DMS 273 treated with DMSO at 0.1 percent for 48 hours (cell line): Measurements from ENCODE around the gene MT1X.

Experiments used
- DNase-seq: peaks from one replicate; lab custom pipeline; 2025; lab: John Stamatoyannopoulos, UW

The MT1X gene

GRCh38 chr16:56679078-56679730, 3.1 kb upstream of the MT1X start:
- DNase-seq, result no peak

DNA sequence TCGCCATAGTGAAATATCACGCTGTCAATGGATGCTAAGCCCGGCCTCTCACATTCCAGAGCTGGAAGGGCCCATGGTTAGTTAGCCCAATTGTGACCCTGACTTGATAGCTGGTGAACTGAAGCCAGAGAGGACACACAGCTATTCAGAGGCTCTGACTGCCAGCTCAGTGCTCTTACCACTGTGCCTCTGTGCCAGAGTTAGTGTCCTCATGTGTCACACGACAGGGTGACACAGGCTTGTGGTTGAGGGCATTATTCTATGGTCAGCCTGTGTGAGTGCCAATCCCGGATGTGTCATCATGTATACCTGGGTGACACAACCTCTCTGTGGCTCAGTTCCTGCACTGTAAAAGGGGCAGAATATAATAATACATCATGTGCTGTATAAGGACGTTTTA, 2.5 kb upstream of the MT1X start:
- DNase-seq, result no peak

- no peak for DNase-seq
Measured at GRCh38 chr16:56682703-56683397, 580 bp downstream of the MT1X start.

DNA sequence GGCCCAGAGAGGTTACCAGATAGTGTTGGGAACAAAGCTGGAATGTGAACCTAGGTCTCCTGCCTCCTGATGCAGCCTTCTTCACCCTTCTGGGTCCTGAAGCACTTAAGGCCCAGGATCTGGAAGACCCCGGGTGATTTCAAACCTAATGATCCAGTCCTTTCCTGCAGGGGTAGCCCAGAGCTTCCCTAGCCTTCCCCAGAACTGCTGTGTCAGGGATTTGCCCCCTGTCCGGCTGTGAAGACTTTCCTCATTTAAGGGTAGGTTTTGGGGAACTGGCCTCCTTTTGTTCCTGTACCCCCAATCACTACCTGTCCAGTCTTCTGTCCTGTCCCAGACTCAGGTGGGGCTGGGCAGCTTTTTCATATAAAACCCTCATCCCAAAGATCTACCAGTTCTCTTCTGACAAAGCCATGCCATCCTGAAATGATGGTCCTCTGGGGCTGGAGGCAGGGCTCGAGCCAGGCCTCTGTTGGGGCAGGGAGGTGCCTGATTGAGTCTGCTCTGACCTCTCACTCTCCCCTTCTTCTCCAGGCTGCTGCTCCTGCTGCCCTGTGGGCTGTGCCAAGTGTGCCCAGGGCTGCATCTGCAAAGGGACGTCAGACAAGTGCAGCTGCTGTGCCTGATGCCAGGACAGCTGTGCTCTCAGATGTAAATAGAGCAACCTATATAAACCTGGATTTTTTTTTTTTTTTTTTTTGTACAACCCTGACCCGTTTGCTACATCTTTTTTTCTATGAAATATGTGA, 1.3 kb downstream of the MT1X start:
- no peak for DNase-seq

- DNase-seq, result no peak
Measured at GRCh38 chr16:56684256-56684925, 2.1 kb downstream of the MT1X start.

GRCh38 chr16:56684926-56685590, 2.8 kb downstream of the MT1X start:
- DNase-seq, result no peak

- no peak for DNase-seq
Measured at GRCh38 chr16:56686758-56687157, 4.5 kb downstream of the MT1X start.

DNA sequence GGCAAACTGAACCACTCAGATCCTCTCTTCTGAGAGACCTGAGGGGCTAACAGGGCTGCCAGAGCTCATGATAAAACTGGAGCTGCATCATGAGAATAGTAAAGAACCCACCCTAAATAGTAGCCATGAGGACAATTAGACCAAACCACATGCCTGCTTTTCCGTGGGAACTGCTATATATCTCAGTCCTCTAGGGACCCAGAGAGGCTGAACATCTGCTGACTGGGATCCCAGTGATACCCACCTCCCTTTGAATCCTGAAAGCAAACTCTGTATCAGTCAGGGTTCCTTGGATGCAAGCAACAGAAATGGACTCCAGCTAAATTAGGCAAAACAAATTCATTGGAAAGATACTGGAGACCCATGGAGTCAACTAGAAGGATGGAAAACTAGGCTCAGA, 6.5 kb downstream of the MT1X start:
- peak; percentile 19 for DNase-seq

- DNase-seq, result no peak
Measured at GRCh38 chr16:56689171-56689570, 6.9 kb downstream of the MT1X start.

DNA sequence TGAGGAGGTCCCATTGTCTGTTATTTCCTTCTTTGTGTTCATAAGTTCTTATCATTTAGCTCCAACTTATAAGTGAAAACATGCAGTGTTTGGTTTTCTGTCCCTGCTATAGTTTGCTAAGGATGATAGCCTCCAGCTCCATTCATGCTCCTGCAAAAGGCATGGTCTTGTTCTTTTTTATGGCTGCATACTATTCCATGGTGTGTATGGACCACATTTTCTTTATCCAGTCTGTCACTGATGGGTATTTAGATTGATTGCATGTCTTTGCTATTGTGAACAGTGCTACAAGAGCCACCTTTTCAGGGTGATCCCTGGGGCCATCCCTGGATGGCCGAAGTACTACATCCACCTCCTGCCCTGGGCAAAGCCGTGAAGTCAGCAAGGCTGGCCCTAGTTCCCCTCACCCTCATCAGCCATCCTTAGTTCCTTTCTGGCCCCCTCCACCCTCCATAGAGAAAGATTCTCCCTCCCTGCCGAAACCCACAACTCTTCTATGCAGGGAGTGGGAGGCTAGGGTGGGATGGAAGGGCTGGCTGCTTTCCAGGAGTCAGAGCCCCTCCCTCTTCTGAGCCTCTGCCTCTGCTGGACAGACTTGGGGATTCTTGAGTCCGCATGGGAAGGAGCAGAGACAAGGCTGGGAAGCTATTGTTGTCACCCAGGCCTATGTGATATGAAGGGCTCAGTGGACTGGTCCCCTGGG, 8.3 kb downstream of the MT1X start:
- no peak for DNase-seq

- no peak for DNase-seq
Measured at GRCh38 chr16:56691885-56692284, 9.6 kb downstream of the MT1X start.

DNA sequence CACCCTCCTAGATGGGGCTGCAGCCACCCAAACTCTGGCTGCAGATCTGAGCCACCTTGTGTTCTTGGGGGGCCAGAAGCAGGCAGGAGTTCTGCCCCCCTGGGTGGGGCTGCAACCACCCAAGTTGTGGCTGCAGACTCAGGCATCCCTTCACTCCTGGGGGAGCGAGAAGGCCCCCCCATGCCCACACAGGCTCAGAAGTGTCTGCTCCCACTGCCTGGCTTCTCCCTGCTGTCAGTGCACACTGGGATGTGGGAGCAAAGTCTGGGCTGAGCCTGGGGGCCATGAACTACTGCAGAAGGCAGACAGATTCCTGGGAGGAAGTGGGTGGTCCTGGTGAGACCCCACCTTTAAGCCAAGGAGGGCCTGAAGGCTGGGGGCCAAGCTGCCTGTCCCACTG, 13.0 kb downstream of the MT1X start:
- DNase-seq, result no peak

DNA sequence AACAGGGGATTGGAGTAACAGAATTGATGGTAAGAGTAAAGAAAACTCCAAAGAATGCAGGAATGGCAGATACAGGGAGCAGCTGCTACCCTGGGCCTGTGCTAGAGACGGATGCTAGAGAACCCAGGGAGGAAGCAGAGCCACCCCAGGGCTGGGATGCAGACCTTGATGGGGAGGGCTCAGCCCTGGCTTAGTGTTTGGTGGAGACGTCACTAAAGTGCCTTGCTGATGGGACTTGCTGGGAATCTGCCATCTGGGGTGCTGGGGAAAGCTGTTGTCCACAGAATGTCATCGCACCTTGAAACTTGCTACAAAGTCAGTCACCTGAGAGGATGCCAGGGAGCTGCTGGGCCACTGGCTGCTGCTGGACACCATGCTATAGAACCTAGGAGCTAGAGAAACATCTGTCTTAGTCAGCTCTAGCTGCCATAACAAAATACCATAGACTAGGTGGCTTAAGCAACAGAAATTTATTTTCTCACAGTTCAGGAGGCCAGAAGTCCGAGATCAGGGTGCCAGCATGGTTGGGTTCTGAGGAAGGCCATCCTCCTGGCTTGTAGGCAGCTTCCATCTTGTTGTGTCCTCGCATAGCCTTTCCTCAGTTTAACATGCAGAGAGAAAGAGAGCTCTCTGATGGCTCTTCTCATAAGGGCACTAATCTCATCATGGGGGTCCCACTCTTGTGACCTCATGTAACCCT, 15.3 kb downstream of the MT1X start:
- no peak for DNase-seq

- no peak for DNase-seq
Measured at GRCh38 chr16:56700195-56700594, 17.9 kb downstream of the MT1X start.

GRCh38 chr16:56700631-56701030, 18.4 kb downstream of the MT1X start:
- no peak for DNase-seq

- DNase-seq, result no peak
Measured at GRCh38 chr16:56701534-56701933, 19.3 kb downstream of the MT1X start.

DNA sequence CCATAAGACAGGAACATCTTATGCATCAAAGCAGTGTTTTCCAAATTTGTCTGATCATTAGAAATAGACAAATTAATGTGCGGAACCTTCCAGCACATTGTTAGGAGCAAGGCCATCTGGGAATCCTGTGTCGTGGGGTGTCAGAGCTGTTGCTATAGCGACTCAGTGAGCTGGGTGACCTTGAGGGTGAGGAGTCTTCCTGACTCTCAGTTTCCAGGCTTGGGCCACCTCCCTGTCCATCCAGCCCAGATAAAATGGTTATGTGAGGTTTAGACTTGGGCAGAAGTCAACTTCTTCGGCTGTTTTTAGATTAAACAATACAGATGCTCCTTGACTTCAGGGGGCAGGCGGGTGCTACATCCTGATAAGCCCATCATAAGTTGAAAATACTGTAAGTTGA, 20.6 kb downstream of the MT1X start:
- no peak for DNase-seq

DNA sequence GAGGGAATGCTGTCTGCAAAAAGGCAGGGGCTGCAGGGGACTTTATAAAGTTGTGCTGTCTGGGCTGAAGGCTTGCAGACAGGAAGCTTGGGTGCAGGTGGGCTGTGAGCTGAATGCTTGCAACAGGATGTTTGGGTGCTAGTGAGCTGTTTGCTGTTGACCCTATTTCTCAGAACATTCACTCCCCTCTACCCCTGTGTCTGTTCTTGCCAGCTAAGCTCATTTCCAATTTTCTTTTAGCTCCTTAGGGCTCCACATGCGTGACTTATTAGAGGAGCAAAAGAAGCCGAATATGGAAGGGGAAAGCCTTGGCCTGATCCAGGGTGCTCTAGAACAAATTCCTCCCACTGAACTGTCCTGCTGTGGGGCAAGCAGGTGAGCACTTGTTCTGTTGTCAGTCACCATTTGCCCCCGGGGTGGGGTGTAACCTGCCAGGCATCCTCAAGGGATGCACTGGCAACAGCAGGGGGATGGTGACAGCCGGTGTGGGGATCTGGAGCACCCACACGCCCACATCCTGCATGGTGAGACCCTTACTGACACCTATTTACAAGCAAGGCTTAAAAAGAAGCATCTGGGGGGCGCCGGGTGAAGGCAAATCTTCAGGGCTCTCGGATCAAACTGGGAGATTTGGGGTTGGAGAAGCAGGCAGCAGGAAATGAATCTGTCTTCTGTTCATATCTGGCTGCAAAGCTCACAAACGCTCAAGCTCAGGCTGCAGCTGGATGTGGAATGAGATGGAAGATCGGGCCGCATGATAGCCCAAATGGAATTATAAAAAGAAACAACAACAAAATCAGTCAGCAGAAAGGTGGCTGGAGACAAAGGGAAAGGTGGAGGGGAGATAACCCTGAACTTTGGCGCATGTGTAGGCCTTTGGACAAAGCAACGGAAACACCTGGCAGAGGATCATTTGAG, 26.5 kb downstream of the MT1X start:
- DNase-seq, result no peak

GRCh38 chr16:56709443-56710040, 27.3 kb downstream of the MT1X start:
- no peak for DNase-seq
